Heart right ventricle (tissue), 16 donors: ENCODE results near the gene KRTAP9-8. TPM values are rescaled to one million over a fixed set of nuclear protein-coding genes. Genes with fewer than 3 reads are reported as not detected.
"Not testable (repeated sequence)": the region's sequence is repeated elsewhere in the genome, so short reads cannot be mapped to it uniquely, and the experiment has no call there.

ENCODE experiments used
- ATAC-seq, 8 donors: fragments of 200-7000 bp; cut with Tn5 transposase; one replicate each; pipeline ENCODE4 v1.9.1; 2020; ENCODE audit warnings: mild to moderate bottlenecking in 8 of 8, moderate library complexity in 8 of 8, moderate number of reproducible peaks in 1 of 8
- DNase-seq, 2 donors: peaks; one replicate each; pipeline ENCODE4 v3.0.0-alpha.2; 2020
- H3K27ac ChIP-seq, 10 donors: fragments of 200-600 bp; sonication (generic) in 2 of 10; one replicate each; pipeline versions ENCODE4 v1.5.0 to v1.8.0; 2020 to 2022; ENCODE audit warnings: mild to moderate bottlenecking in 3 of 10
- H3K27me3 ChIP-seq, 7 donors: fragments of 200-600 bp; one replicate each; pipeline ENCODE4 v1.8.0; 2021 to 2022; ENCODE audit warnings: mild to moderate bottlenecking in 2 of 7
- H3K36me3 ChIP-seq, 9 donors: fragments of 200-600 bp; sonication (generic) in 1 of 9; one replicate each; pipeline versions ENCODE4 v1.5.0 to v1.8.0; 2020 to 2022; ENCODE audit warnings: mild to moderate bottlenecking in 2 of 9
- H3K4me1 ChIP-seq, 9 donors: fragments of 200-600 bp; sonication (generic) in 1 of 9; one replicate each; pipeline versions ENCODE4 v1.5.0 to v1.8.0; 2020 to 2022; ENCODE audit warnings: mild to moderate bottlenecking in 4 of 9
- H3K4me3 ChIP-seq, 10 donors: fragments of 200-600 bp; sonication (generic) in 2 of 10; one replicate each; pipeline versions ENCODE4 v1.5.0 to v1.8.0; 2020 to 2022; ENCODE audit warnings: mild to moderate bottlenecking in 7 of 10, moderate library complexity in 2 of 10
- H3K9me3 ChIP-seq, 11 donors: fragments of 200-600 bp in 10 of 11; sonication (generic) in 2 of 11; one replicate each; pipeline versions ENCODE4 v1.5.0 to v1.8.0; 2013 to 2022; ENCODE audit warnings: mild to moderate bottlenecking in 2 of 11, control low read depth in 1 of 11, moderate library complexity in 1 of 11
- CTCF ChIP-seq, 9 donors: fragments of 200-600 bp; sonication (generic) in 2 of 9; IDR thresholded peaks; one replicate each; pipeline versions ENCODE4 v1.5.0 to v1.8.0; 2021 to 2022; ENCODE audit warnings: antibody characterized with exemption in 9 of 9, mild to moderate bottlenecking in 5 of 9, moderate library complexity in 1 of 9
- WGBS, 2 donors: extraction: QIAGEN DNeasy Blood & Tissue Kit; methylation state at CpG; one replicate each; pipeline ENCODE4 v1.1.7; 2013; ENCODE audit warnings: inconsistent platforms in 1 of 2; 5-methylcytosine and 5-hydroxymethylcytosine counted together
- intact Hi-C, 10 donors: fragments of 100-400 bp; cut with DNase I; formaldehyde crosslinking; loops; one replicate each; pipeline versions ENCODE4 v1.11.1 to v1.14.2; 2022
- polyA plus RNA-seq, 2 donors: library from polyadenylated mRNA; stranded (reverse); fragments of 200-250 nt; gene quantifications; one replicate each; pipeline ENCODE4 v1.2.3, GENCODE V29; 2013
- total RNA-seq, 10 donors: library from RNA; stranded (reverse); fragmentation: NEBNext Ultra II Directional in 3 of 10; extraction: Animal tissue kit (Norgen Biotek cat#: 25700) in 3 of 10; gene quantifications; one replicate each; pipeline versions ENCODE4 v1.2.1 to v1.2.4, GENCODE V29; 2021 to 2023
- donor health status: Arrhythmogenic right ventricular cardiomyopathy.
- donor health status: ischemic (EF 13 %, LVEDD 7.1; RV severe dilation, severe dysfunction).
- donor health status: healthy with polysubstance abuse.
- donor health status: DM: no; HTN: yes; CAD: no.
- donor health status: DM: no; HTN: no; CAD: no.
- donor health status: ischemic (EF 25% LVEDD 6.9; RV normal size, moderate dysfunction).
- donor health status: ischemic (EF 25% LVEDD 5.7; RV mildly dilated, moderate dysfunction).
- donor health status: healthy.
- donor health status: DM: yes; HTN: yes; CAD: no.
- donor health status: Ischemic cardiomyopathy.
- donor health status: ischemic (EF 35%, LVEDD 5.7; RV mildly dilated, moderate dysfunction).
- donor health status: nonischemic (EF 11% LVEDD 7.7; RV severe dilation, severe dysfunction).
- donor health status: DM: yes; HTN: yes; CAD: no.
- donor health status: PGD.
- donor health status: ischemic (EF 29% LVEDD 5.4; RV normal size, mild dysfunction).
- donor health status: nonischemic (EF 23%, LVEDD 6.1; RV moderate dilation, normal function).

KRTAP9-8 gene
- total and polyA plus RNA-seq, 12 donors: not detected

- H3K27me3 ChIP-seq: peaks cover 0 to 24% (median 4%) of the 10 kb centered on the region in 7 donors
- H3K27ac ChIP-seq: no peak overlapping the region
- ATAC-seq (no peak), DNase-seq (no peak)
- 90 to 92% methylated on average over 6 of the region's 6 CpGs for WGBS, 2 donors
- TF ChIP-seq CTCF (IDR thresholded peaks at IDR 0.05): no peak
- no peaks in the 10 kb centered on the region for H3K9me3 ChIP-seq
- intact Hi-C loops: loop anchor here in 1 of 10 donors (10.0 kb wide), 1 partner anchor 61 kb away; the partner anchor contains the start of genes KRTAP4-3 and KRTAP4-4
- no peak overlapping the region for H3K4me3 ChIP-seq
- H3K4me1 ChIP-seq: no peaks in the 10 kb centered on the region
- no peaks in the 10 kb centered on the region for H3K36me3 ChIP-seq
Observed at GRCh38 chr17:41226051-41226450, 11.7 kb upstream of the KRTAP9-8 start.

GRCh38 chr17:41226598-41227095, 11.2 kb upstream of the KRTAP9-8 start, which contains the start of gene KRTAP9-2:
KRTAP9-2 (plus strand) TSS chr17:41226648; CDS start chr17:41226655, 7 bp downstream.
- H3K27me3 ChIP-seq: peaks cover 0 to 26% (median 10%) of the 10 kb centered on the region in 7 donors
- H3K36me3 ChIP-seq, ATAC-seq, H3K9me3 ChIP-seq, H3K27ac ChIP-seq, H3K4me1 ChIP-seq, DNase-seq, H3K4me3 ChIP-seq: not testable (repeated sequence)
- intact Hi-C loops: loop anchor here in 1 of 10 donors (10.0 kb wide), 1 partner anchor 62 kb away; the partner anchor contains the start of genes KRTAP4-3 and KRTAP4-4
- 56 to 61% methylated on average over 2 to 3 of the region's 4 CpGs for WGBS, 2 donors

- no peaks in the 10 kb centered on the region for H3K9me3 ChIP-seq
- no peaks in the 10 kb centered on the region for H3K4me1 ChIP-seq
- TF ChIP-seq CTCF (IDR thresholded peaks at IDR 0.05): no peak
- ATAC-seq (no peak), DNase-seq (no peak)
- peaks cover 0 to 43% (median 30%) of the 10 kb centered on the region in 7 donors for H3K27me3 ChIP-seq
- H3K4me3 ChIP-seq: no peak overlapping the region
- H3K27ac ChIP-seq: no peak overlapping the region
- no peaks in the 10 kb centered on the region for H3K36me3 ChIP-seq
- intact Hi-C loops: loop anchor here in 1 of 10 donors (10.0 kb wide), 1 partner anchor 55 kb away; the partner anchor contains the start of gene KRTAP4-2
Observed at GRCh38 chr17:41230094-41230493, 7.7 kb upstream of the KRTAP9-8 start.

GRCh38 chr17:41231731-41232130, 6.1 kb upstream of the KRTAP9-8 start:
- intact Hi-C loops: loop anchor here in 1 of 10 donors (10.0 kb wide), 1 partner anchor 57 kb away; the partner anchor contains the start of gene KRTAP4-2
- H3K9me3 ChIP-seq: no peaks in the 10 kb centered on the region
- no peak for TF ChIP-seq CTCF (IDR thresholded peaks at IDR 0.05)
- no peak overlapping the region for H3K27ac ChIP-seq
- H3K36me3 ChIP-seq: no peaks in the 10 kb centered on the region
- no peaks in the 10 kb centered on the region for H3K4me1 ChIP-seq
- peaks cover 0 to 43% (median 26%) of the 10 kb centered on the region in 7 donors for H3K27me3 ChIP-seq
- H3K4me3 ChIP-seq: no peak overlapping the region
- ATAC-seq (no peak), DNase-seq (no peak)
- WGBS, 2 donors: 82 to 83% methylated on average over 6 of the region's 6 CpGs

GRCh38 chr17:41232399-41233105, 5.2 kb upstream of the KRTAP9-8 start, which contains the start of gene KRTAP9-3:
KRTAP9-3 (plus strand) TSS chr17:41232449; CDS start chr17:41232502, 53 bp downstream.
- H3K4me1 ChIP-seq, H3K36me3 ChIP-seq, H3K9me3 ChIP-seq, H3K27ac ChIP-seq, H3K4me3 ChIP-seq, DNase-seq, ATAC-seq: not testable (repeated sequence)
- H3K27me3 ChIP-seq: peaks cover 0 to 43% (median 24%) of the 10 kb centered on the region in 7 donors
- WGBS, 2 donors: 70 to 87% methylated on average over 1 of the region's 1 CpG
- intact Hi-C loops: loop anchor here in 1 of 10 donors (10.0 kb wide), 1 partner anchor 58 kb away; the partner anchor contains the start of gene KRTAP4-2

GRCh38 chr17:41237116-41237515, 683 bp upstream of the KRTAP9-8 start:
- 62 to 67% methylated on average over 4 of the region's 4 CpGs for WGBS, 2 donors
- H3K9me3 ChIP-seq, H3K4me1 ChIP-seq, DNase-seq, H3K36me3 ChIP-seq, H3K4me3 ChIP-seq, H3K27ac ChIP-seq, ATAC-seq: not testable (repeated sequence)
- H3K27me3 ChIP-seq: peaks cover 0 to 28% (median 16%) of the 10 kb centered on the region in 7 donors
- intact Hi-C loops: loop anchor here in 1 of 10 donors (10.0 kb wide), 1 partner anchor 62 kb away; the partner anchor contains the start of gene KRTAP4-2

- H3K27ac ChIP-seq: not testable (repeated sequence)
- WGBS, 2 donors: 46 to 70% methylated on average over 2 of the region's 2 CpGs
Observed at GRCh38 chr17:41246995-41247787, 9.4 kb downstream of the KRTAP9-8 start.

More at GRCh38 chr17:41246995-41247787, 9.4 kb downstream of the KRTAP9-8 start:
- H3K36me3 ChIP-seq, DNase-seq, H3K4me3 ChIP-seq, H3K9me3 ChIP-seq, ATAC-seq, intact Hi-C loops, H3K4me1 ChIP-seq: not testable (repeated sequence)
- peaks cover 0 to 25% (median 7%) of the 10 kb centered on the region in 7 donors for H3K27me3 ChIP-seq
